ENCODE data around the gene IP6K2. TPM values are rescaled to one million over a fixed set of nuclear protein-coding genes. Genes with fewer than 3 reads are reported as not detected.

The IP6K2 gene
- total RNA-seq (2016; rRNA removed; fragmentation: Illumina TruSeq; extraction: Trizol) (65.5 and 85.5 TPM in 2 replicates), polyA plus RNA-seq (2011; rRNA removed) (112 and 115 TPM in 2 replicates), polyA minus RNA-seq (2011; rRNA and poly(A)+ RNA removed; ENCODE audit: low replicate concordance) (71.8 and 84.4 TPM in 2 replicates), Bru-seq, nascent RNA (percentile 93 among the genes with signal in this experiment), BruChase-seq, experiment 1, labeled RNA remaining after a 6-hour chase (percentile 89 among the genes with signal in this experiment), BruChase-seq, experiment 2, labeled RNA remaining after a 2-hour chase (percentile 93 among the genes with signal in this experiment)
- 19.4 and 21.6 TPM in 2 replicates for total RNA-seq (2016; cell fraction: cytosol; rRNA removed; fragmentation: Illumina TruSeq; extraction: Trizol; ENCODE audit: low read depth)
- 63.7 and 86.9 TPM in 2 replicates for total RNA-seq (2016; cell fraction: insoluble cytoplasmic fraction; rRNA removed; fragmentation: Illumina TruSeq; extraction: Trizol)
- total RNA-seq (2016; cell fraction: membrane; rRNA removed; fragmentation: Illumina TruSeq; extraction: Trizol), result 32.1 and 38.0 TPM in 2 replicates
- total RNA-seq (2016; cell fraction: nucleus; rRNA removed; fragmentation: Illumina TruSeq; extraction: Trizol), result 100 and 109 TPM in 2 replicates
- polyA plus RNA-seq (2011; cell fraction: cytosol; rRNA removed), result 66.7 and 84.4 TPM in 2 replicates
- 480 and 513 TPM in 2 replicates for polyA plus RNA-seq (2011; cell fraction: nucleus; rRNA removed)
- 77.2 and 80.7 TPM in 2 replicates for polyA plus RNA-seq (2012)
- polyA plus RNA-seq (2016; cell fraction: cytosol; fragmentation: Illumina TruSeq; extraction: Trizol; ENCODE audit: low read depth), result 16.4 and 20.0 TPM in 2 replicates
- polyA plus RNA-seq (2016; cell fraction: insoluble cytoplasmic fraction; fragmentation: Illumina TruSeq; extraction: Trizol; ENCODE audit: low read depth), result 82.8 and 83.9 TPM in 2 replicates
- 26.4 and 27.7 TPM in 2 replicates for polyA plus RNA-seq (2016; cell fraction: membrane; fragmentation: Illumina TruSeq; extraction: Trizol; ENCODE audit: low read depth)
- polyA plus RNA-seq (2016; cell fraction: nucleus; fragmentation: Illumina TruSeq; extraction: Trizol; ENCODE audit: insufficient read depth, low read depth), result 260 and 268 TPM in 2 replicates
- 23.0 and 26.6 TPM in 2 replicates for polyA minus RNA-seq (2011; cell fraction: cytosol; rRNA and poly(A)+ RNA removed)
- 87.8 and 89.9 TPM in 2 replicates for polyA minus RNA-seq (2011; cell fraction: nucleus; rRNA and poly(A)+ RNA removed)
- long read RNA-seq, experiment 1, transcript IP6K2-211 (4 exons, 1,309 nt), result minor isoform, 7 of 101 reads
- long read RNA-seq, experiment 1, transcript IP6K2-202 (3 exons, 1,185 nt), result minor isoform, 12 of 101 reads
- long read RNA-seq, experiment 1, transcript IP6K2-201 (6 exons, 1,775 nt), result major isoform, 30 of 101 reads
- long read RNA-seq, experiment 1, partial matches to known transcripts, result 17 of 101 reads
- long read RNA-seq, experiment 1, other reads (novel, unspliced or antisense), result 34 of 101 reads
- long read RNA-seq, experiment 2, transcript IP6K2-202 (3 exons, 1,185 nt), result minor isoform, 11 of 115 reads
- long read RNA-seq, experiment 2, transcript IP6K2-201 (6 exons, 1,775 nt), result major isoform, 19 of 115 reads
- long read RNA-seq, experiment 2, partial matches to known transcripts, result 23 of 115 reads
- long read RNA-seq, experiment 2, other reads (novel, unspliced or antisense), result 60 of 115 reads

DNA sequence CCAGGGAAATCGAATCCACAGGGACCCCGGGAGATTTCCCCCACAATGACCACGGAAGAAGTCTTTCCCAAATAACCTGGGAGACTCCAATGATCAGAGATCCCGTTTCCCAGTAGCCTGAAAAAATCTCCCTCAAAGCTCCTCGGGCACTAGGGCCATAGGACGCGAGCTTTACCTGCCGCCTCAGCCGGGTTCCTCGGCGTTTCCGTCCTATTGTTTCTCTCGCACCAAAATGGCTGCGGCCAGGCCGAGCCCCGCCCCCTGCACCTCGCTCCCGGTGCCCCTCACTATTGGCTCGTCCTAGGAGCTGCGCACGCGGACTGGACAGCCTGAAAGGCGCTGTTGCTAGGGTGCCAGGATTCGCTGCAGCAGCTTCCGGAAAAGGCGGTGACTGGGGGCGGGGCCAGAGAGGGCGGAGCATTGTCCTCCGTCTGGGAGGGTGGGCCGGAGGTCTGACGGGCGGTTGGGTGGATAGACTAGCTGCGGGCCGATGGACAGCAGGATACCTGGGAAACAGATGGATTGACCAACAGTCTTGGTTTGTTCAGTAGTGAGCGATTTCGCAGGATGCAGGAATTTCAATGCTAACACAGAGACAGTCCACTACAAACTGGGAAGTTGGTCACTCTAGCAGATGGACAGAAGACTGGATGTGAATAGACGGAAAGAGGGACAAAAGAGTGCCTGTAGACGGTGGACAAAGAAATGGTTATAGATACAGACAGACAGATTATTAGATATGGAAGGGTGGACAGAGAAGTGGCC is at the start of gene IP6K2:
IP6K2 (minus strand) TSS at position 240 of the 765 bp plus-strand sequence. CDS start 21,930 bp downstream, outside the sequence.
- in situ Hi-C loops (cut with HindIII; ENCODE audit: extremely low pct_ligation_motif_present, low pct_unique_long_range_greater_than_20kb), result no loop called here
- WGBS (ENCODE audit: low lambda C conversion rate), result under 1% methylated on average over 10 of the region's 38 CpGs
- TF ChIP-seq TCF12 (IDR thresholded peaks at IDR 0.05), result no peak
- no peak for TF ChIP-seq TCF12 (CRISPR knock-in tag; IDR thresholded peaks at IDR 0.05)
- no peak for TF ChIP-seq JARID2 (CRISPR knock-in tag; IDR thresholded peaks at IDR 0.05; ENCODE audit: insufficient replicate concordance)
- TF ChIP-seq, protein P1, sequence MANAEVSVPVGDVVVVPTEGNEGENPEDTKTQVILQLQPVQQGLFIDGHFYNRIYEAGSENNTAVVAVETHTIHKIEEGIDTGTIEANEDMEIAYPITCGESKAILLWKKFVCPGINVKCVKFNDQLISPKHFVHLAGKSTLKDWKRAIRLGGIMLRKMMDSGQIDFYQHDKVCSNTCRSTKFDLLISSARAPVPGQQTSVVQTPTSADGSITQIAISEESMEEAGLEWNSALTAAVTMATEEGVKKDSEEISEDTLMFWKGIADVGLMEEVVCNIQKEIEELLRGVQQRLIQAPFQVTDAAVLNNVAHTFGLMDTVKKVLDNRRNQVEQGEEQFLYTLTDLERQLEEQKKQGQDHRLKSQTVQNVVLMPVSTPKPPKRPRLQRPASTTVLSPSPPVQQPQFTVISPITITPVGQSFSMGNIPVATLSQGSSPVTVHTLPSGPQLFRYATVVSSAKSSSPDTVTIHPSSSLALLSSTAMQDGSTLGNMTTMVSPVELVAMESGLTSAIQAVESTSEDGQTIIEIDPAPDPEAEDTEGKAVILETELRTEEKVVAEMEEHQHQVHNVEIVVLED (CRISPR knock-in tag; IDR thresholded peaks at IDR 0.05; ENCODE audit: borderline replicate concordance), result peak; percentile 55; the same call in 1 of the 2 replicates
- peak; percentile 98 for TF ChIP-seq ELF1 (CRISPR knock-in tag; IDR thresholded peaks at IDR 0.05)
- TF ChIP-seq, protein P2, sequence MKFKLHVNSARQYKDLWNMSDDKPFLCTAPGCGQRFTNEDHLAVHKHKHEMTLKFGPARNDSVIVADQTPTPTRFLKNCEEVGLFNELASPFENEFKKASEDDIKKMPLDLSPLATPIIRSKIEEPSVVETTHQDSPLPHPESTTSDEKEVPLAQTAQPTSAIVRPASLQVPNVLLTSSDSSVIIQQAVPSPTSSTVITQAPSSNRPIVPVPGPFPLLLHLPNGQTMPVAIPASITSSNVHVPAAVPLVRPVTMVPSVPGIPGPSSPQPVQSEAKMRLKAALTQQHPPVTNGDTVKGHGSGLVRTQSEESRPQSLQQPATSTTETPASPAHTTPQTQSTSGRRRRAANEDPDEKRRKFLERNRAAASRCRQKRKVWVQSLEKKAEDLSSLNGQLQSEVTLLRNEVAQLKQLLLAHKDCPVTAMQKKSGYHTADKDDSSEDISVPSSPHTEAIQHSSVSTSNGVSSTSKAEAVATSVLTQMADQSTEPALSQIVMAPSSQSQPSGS (CRISPR knock-in tag; IDR thresholded peaks at IDR 0.05), result no peak
- TF ChIP-seq THAP11 (CRISPR knock-in tag; IDR thresholded peaks at IDR 0.05), result peak; percentile 85
- TF ChIP-seq TOE1 (CRISPR knock-in tag; IDR thresholded peaks at IDR 0.05), result no peak
- TF ChIP-seq, protein P3, sequence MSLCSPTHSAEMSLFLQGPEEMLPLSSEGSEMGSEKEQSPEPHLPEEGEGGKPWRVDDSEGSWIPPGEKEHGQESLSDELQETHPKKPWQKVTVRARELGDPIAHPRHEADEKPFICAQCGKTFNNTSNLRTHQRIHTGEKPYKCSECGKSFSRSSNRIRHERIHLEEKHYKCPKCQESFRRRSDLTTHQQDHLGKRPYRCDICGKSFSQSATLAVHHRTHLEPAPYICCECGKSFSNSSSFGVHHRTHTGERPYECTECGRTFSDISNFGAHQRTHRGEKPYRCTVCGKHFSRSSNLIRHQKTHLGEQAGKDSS (CRISPR knock-in tag; IDR thresholded peaks at IDR 0.05; ENCODE audit: borderline replicate concordance, low read depth), result 0 out of 2 replicates have a peak, but pooled peaks have one; percentile 20
- peak; percentile 32; the same call in 1 of the 2 replicates for TF ChIP-seq ZNF777 (CRISPR knock-in tag; IDR thresholded peaks at IDR 0.05)
- TF ChIP-seq, protein P4, sequence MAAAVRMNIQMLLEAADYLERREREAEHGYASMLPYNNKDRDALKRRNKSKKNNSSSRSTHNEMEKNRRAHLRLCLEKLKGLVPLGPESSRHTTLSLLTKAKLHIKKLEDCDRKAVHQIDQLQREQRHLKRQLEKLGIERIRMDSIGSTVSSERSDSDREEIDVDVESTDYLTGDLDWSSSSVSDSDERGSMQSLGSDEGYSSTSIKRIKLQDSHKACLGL (CRISPR knock-in tag; IDR thresholded peaks at IDR 0.05), result peak; percentile 51; the same call in 1 of the 2 replicates

More for the DNA sequence above, at the start of gene IP6K2:
- H3K79me2 ChIP-seq (ENCODE audit: insufficient read depth, low read length), result peaks cover 49% of the 10 kb centered on the region
- no peaks in the 10 kb centered on the region; a peak in 1 of 5 replicates for H3K27me3 ChIP-seq (ENCODE audit: control insufficient read depth in 1 of 2, insufficient read depth in 2 of 2, low read length in 2 of 2)
- ATAC-seq (peak; percentile 96), DNase-seq (ENCODE audit: low spot score) (peak; percentile 96), FAIRE-seq (peak; percentile 64)
- peak within 1 kb of the TSS; percentile 96 to 98 (median 97) for H3K4me3 ChIP-seq (replicated peaks in 1 of 3; ENCODE audit: insufficient read depth in 1 of 3, low read depth in 2 of 3, low read length in 3 of 3)
- no TSS peak for BruUV-seq (replicated peaks)
- H4K20me1 ChIP-seq (ENCODE audit: insufficient read depth, low read length), result peaks cover 31% of the 10 kb centered on the region
- H3K27ac ChIP-seq (ENCODE audit: extremely low read length, insufficient read depth, low read length), result peak within 1 kb of the TSS; percentile 97
- H3K9me3 ChIP-seq (ENCODE audit: low read length), result no peaks in the 10 kb centered on the region
- ChIA-PET POLR2A (interaction anchor here (0.5 to 5.3 kb wide), 21 partner anchors 10 to 954 kb away, joined by 3 to 59 read pairs (median 4); partner anchors contain the start of genes CCDC51, NCKIPSD, PFKFB4 and QRICH1), CTCF (ENCODE audit: low intra/inter-chr PET ratio, low total read pairs) (no interaction called here)
- H3K36me3 ChIP-seq (replicated peaks in 1 of 2; ENCODE audit: control insufficient read depth in 1 of 2, insufficient read depth in 2 of 2, low read length in 2 of 2), result peaks cover 1 to 8% of the 10 kb centered on the region in 2 experiments
- intact Hi-C loops (cut with micrococcal nuclease; ENCODE audit: unreplicated experiment), result no loop called here
- peak within 1 kb of the TSS; percentile 98 for H3K4me2 ChIP-seq (ENCODE audit: low read depth, low read length)
- peak within 1 kb of the TSS; percentile 100 for H3K9ac ChIP-seq (ENCODE audit: insufficient read depth, low read depth, low read length)
- H2AFZ ChIP-seq (ENCODE audit: low read length), result peak within 1 kb of the TSS; percentile 90
- H3K4me1 ChIP-seq (ENCODE audit: insufficient read depth, low read length), result peaks cover 56% of the 10 kb centered on the region

Measured in HepG2 (cell line).